Hepatocyte (in vitro differentiated cells): Measurements from ENCODE around the gene MTNR1A. TPM values are rescaled to one million over a fixed set of nuclear protein-coding genes. Genes with fewer than 3 reads are reported as not detected.

ENCODE experiments used
- DNase-seq: peaks from one replicate; pipeline ENCODE4 v3.0.0-alpha.2; 2016; ENCODE audit warnings: low spot score
- H2AFZ ChIP-seq: fragments of 200-600 bp; sonication (generic); 2 replicates; pipeline ENCODE4 v1.6.0; 2016; ENCODE audit warnings: antibody characterized with exemption, mild to moderate bottlenecking
- H3K27ac ChIP-seq: fragments of 200-600 bp; sonication (generic); 2 replicates; pipeline ENCODE4 v1.5.1; 2016; ENCODE audit warnings: mild to moderate bottlenecking
- H3K27me3 ChIP-seq: fragments of 200-600 bp; sonication (generic); 2 replicates; pipeline ENCODE4 v1.6.1; 2016
- H3K36me3 ChIP-seq: fragments of 200-600 bp; sonication (generic); replicated peaks from 2 replicates; pipeline ENCODE4 v1.5.1; 2016; ENCODE audit warnings: low read depth; ENCODE audit not compliant: insufficient read depth
- H3K4me1 ChIP-seq: fragments of 200-600 bp; sonication (generic); 2 replicates; pipeline ENCODE4 v1.5.1; 2016; ENCODE audit warnings: mild to moderate bottlenecking, moderate library complexity; ENCODE audit not compliant: insufficient read depth
- H3K4me2 ChIP-seq: fragments of 200-600 bp; sonication (generic); 2 replicates; pipeline ENCODE4 v1.6.0; 2016
- H3K4me3 ChIP-seq: fragments of 200-600 bp; sonication (generic); 2 replicates; pipeline ENCODE4 v1.5.1; 2016; ENCODE audit warnings: mild to moderate bottlenecking
- H3K79me2 ChIP-seq: fragments of 200-600 bp; sonication (generic); 2 replicates; pipeline ENCODE4 v1.6.0; 2017; ENCODE audit warnings: mild to moderate bottlenecking
- H3K9me2 ChIP-seq: fragments of 200-600 bp; sonication (generic); replicated peaks from 2 replicates; pipeline ENCODE4 v1.6.0; 2017; ENCODE audit warnings: mild to moderate bottlenecking; ENCODE audit not compliant: insufficient read depth
- H3K9me3 ChIP-seq: fragments of 200-600 bp; sonication (generic); 2 replicates; pipeline ENCODE4 v1.5.1; 2016; ENCODE audit warnings: low read depth, mild to moderate bottlenecking
- H4K20me1 ChIP-seq: fragments of 200-600 bp; sonication (generic); 2 replicates; pipeline ENCODE4 v1.6.0; 2016; ENCODE audit warnings: mild to moderate bottlenecking; ENCODE audit not compliant: insufficient read depth, poor library complexity, severe bottlenecking
- EZH2 ChIP-seq: fragments of 200-600 bp; sonication (generic); IDR thresholded peaks from 2 replicates; pipeline ENCODE4 v1.6.1; 2016; ENCODE audit warnings: antibody characterized with exemption, mild to moderate bottlenecking, borderline replicate concordance
- EZH2phosphoT487 ChIP-seq: fragments of 200-600 bp; sonication (generic); IDR thresholded peaks from one replicate; pipeline ENCODE4 v1.6.1; 2018; ENCODE audit warnings: antibody characterized with exemption, mild to moderate bottlenecking, low read depth, moderate library complexity; ENCODE audit not compliant: unreplicated experiment, severe bottlenecking
- WGBS: methylation state at CpG from one replicate; pipeline ENCODE4 v1.1.6; 2016; ENCODE audit warnings: low lambda C conversion rate; ENCODE audit errors: missing lambda C conversion rate; 5-methylcytosine and 5-hydroxymethylcytosine counted together
- polyA plus RNA-seq: library from polyadenylated mRNA; unstranded; fragments of >200 nt; fragmentation: Nextera tagmentation; extraction: Ambion mirVana; gene quantifications from 2 replicates; pipeline ENCODE4 v1.2.1, GENCODE V29; 2016
- total RNA-seq: library from RNA; depleted of rRNA; stranded (reverse); fragments of >200 nt; gene quantifications from 2 replicates; pipeline ENCODE4 v1.2.3, GENCODE V29; 2014
- TF ChIP-seq, protein P1 (sequence below): fragments of 200-600 bp; sonication (generic); IDR thresholded peaks from 2 replicates; pipeline ENCODE4 v1.5.1; 2016; ENCODE audit warnings: antibody characterized with exemption, mild to moderate bottlenecking; ENCODE audit not compliant: poor library complexity

Gene MTNR1A
- total and polyA plus RNA-seq, 2 experiments from 2014 or later, result not detected

DNA sequence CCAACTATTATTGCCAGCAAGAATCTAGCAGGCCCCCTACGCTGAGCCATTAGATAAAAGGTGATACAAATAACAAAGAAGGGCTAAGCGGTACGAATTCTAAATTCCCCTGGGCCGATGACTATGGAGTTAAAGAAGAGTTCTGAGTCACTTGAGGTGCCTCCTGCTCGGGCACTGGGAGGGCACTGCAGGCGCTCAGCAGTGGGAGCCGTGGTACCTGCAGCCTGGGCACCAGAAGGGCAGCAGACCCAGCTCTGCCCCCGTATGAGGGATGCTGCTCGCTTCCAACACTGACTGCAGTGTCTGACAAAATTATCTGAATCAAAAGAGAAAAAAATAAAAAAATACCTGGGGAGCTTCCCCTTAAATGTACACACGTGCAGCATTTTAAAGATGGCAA, 44.1 kb upstream of the MTNR1A start:
- no peak overlapping the region for H2AFZ ChIP-seq
- no peaks in the 10 kb centered on the region for H4K20me1 ChIP-seq
- 97% methylated on average over 10 of the region's 10 CpGs for WGBS
- no peaks in the 10 kb centered on the region for H3K9me2 ChIP-seq
- no peaks in the 10 kb centered on the region for H3K79me2 ChIP-seq
- H3K4me1 ChIP-seq, result no peaks in the 10 kb centered on the region
- H3K27ac ChIP-seq, result no peak overlapping the region
- no peak for DNase-seq
- H3K27me3 ChIP-seq, result no peaks in the 10 kb centered on the region
- H3K4me2 ChIP-seq, result no peak overlapping the region
- H3K9me3 ChIP-seq, result no peaks in the 10 kb centered on the region
- no peaks in the 10 kb centered on the region for H3K36me3 ChIP-seq
- TF ChIP-seq EZH2phosphoT487 (no peak), EZH2 (no peak)
- TF ChIP-seq, protein P1, sequence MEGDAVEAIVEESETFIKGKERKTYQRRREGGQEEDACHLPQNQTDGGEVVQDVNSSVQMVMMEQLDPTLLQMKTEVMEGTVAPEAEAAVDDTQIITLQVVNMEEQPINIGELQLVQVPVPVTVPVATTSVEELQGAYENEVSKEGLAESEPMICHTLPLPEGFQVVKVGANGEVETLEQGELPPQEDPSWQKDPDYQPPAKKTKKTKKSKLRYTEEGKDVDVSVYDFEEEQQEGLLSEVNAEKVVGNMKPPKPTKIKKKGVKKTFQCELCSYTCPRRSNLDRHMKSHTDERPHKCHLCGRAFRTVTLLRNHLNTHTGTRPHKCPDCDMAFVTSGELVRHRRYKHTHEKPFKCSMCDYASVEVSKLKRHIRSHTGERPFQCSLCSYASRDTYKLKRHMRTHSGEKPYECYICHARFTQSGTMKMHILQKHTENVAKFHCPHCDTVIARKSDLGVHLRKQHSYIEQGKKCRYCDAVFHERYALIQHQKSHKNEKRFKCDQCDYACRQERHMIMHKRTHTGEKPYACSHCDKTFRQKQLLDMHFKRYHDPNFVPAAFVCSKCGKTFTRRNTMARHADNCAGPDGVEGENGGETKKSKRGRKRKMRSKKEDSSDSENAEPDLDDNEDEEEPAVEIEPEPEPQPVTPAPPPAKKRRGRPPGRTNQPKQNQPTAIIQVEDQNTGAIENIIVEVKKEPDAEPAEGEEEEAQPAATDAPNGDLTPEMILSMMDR, result no peak
- H3K4me3 ChIP-seq, result no peak overlapping the region

DNA sequence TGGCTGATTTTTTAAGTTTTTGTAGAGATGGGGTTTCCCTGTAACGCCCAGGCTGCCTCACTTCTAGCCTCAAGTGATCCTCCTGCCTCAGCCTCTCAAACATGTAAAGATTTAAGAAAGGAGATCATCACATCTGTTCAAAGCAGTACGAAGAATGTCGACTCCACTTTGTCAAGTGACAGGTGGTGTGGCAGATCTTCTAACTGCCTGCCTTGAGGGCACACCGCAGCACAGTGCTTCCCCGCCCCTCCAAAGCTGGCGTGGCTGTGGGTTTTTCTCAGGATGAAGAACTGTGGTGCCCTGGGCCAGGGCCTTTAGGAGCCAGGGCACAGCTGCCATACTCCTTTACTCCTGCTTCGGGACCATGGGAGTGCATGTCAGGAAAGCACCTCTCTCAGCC, 43.3 kb upstream of the MTNR1A start:
- H3K9me3 ChIP-seq, result no peaks in the 10 kb centered on the region
- H3K4me3 ChIP-seq, result no peak overlapping the region
- H2AFZ ChIP-seq, result no peak overlapping the region
- no peak for DNase-seq
- TF ChIP-seq, protein P1, result no peak
- TF ChIP-seq EZH2phosphoT487 (no peak), EZH2 (no peak)
- H3K79me2 ChIP-seq, result no peaks in the 10 kb centered on the region
- H3K4me2 ChIP-seq, result no peak overlapping the region
- no peaks in the 10 kb centered on the region for H4K20me1 ChIP-seq
- 94% methylated on average over 7 of the region's 7 CpGs for WGBS
- no peaks in the 10 kb centered on the region for H3K4me1 ChIP-seq
- no peaks in the 10 kb centered on the region for H3K36me3 ChIP-seq
- no peak overlapping the region for H3K27ac ChIP-seq
- H3K27me3 ChIP-seq, result no peaks in the 10 kb centered on the region
- no peaks in the 10 kb centered on the region for H3K9me2 ChIP-seq

DNA sequence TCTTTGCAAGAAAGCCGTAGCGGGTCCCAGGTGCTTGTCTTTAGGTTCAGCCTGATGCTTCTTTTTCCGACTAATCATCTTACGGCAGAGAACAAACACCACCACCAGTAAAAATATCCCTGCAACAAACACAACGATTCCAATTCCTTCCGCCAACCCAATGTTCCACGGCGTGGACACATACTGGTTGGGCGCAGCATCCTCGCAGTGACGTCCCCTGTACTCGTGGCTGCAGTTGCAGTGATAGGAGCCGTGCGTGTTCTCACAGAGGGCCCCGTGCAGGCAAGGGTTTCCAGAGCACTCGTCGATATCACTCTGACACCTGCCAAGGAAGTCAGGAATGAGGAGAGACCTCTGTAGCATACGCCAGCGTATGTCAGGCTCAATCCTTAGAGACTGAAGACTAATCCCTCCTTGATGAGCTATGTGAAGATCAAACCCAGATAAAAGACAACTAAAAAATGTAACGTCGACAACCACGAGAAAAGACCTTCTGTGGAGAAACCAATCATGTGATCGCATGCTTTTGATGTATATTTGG, 41.6 kb upstream of the MTNR1A start:
- no peaks in the 10 kb centered on the region for H3K4me1 ChIP-seq
- 97% methylated on average over 23 of the region's 23 CpGs for WGBS
- no peak overlapping the region for H3K27ac ChIP-seq
- no peak for DNase-seq
- H3K79me2 ChIP-seq, result no peaks in the 10 kb centered on the region
- no peaks in the 10 kb centered on the region for H3K27me3 ChIP-seq
- no peak overlapping the region for H2AFZ ChIP-seq
- H3K9me2 ChIP-seq, result no peaks in the 10 kb centered on the region
- no peak overlapping the region for H3K4me3 ChIP-seq
- no peaks in the 10 kb centered on the region for H3K9me3 ChIP-seq
- H4K20me1 ChIP-seq, result no peaks in the 10 kb centered on the region
- no peak overlapping the region for H3K4me2 ChIP-seq
- H3K36me3 ChIP-seq, result no peaks in the 10 kb centered on the region
- no peak for TF ChIP-seq EZH2phosphoT487
- TF ChIP-seq EZH2, result no peak
- TF ChIP-seq, protein P1, result no peak

DNA sequence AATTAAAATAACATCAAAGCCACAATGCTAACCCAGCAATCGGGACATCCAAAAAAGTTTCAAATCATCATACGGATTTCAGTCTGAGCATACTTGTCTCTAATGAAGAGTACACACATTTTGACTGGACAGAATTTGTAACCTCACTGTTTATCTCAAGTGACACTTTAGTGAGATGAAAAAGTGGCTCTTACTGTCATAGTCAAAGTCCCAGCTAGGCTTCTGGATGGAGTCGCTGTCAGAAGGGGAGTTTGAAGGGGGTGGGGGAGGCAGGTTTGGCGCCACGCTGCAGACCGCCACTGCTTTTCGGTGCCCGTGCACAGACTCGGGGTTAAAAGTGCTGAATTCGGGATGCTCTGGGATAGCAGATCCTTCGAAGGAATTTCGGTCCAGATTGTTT, 41.0 kb upstream of the MTNR1A start:
- Histone ChIP-seq H3K4me1 (no peaks in the 10 kb centered on the region), H3K27ac (no peak overlapping the region), H3K4me3 (no peak overlapping the region), H3K4me2 (no peak overlapping the region), H3K36me3 (no peaks in the 10 kb centered on the region), H3K9me3 (no peaks in the 10 kb centered on the region), H4K20me1 (no peaks in the 10 kb centered on the region), H3K9me2 (no peaks in the 10 kb centered on the region), H3K79me2 (no peaks in the 10 kb centered on the region), H2AFZ (no peak overlapping the region), H3K27me3 (no peaks in the 10 kb centered on the region)
- WGBS, result 98% methylated on average over 12 of the region's 12 CpGs
- DNase-seq, result no peak
- TF ChIP-seq, protein P1, result no peak
- TF ChIP-seq EZH2 (no peak), EZH2phosphoT487 (no peak)
